NCI-H2196 treated with DMSO at 0.1 percent for 48 hours (cell line): ENCODE results near the gene PNMA8B.

Source experiments
- DNase-seq: peaks from one replicate; lab custom pipeline; 2025; ENCODE audit not compliant: unreplicated experiment; lab: John Stamatoyannopoulos, UW

Gene PNMA8B

GRCh38 chr19:46460055-46460454 lies 35.6 kb downstream of the PNMA8B start:
- DNase-seq = no peak

- DNase-seq = no peak
These were observed 38.7 kb downstream of the PNMA8B start for GRCh38 chr19:46456930-46457329.

GRCh38 chr19:46454244-46454643 lies 41.4 kb downstream of the PNMA8B start:
- no peak for DNase-seq

- no peak for DNase-seq
These were observed 42.0 kb downstream of the PNMA8B start for GRCh38 chr19:46453661-46454060.

- no peak for DNase-seq
These were observed 43.5 kb downstream of the PNMA8B start for GRCh38 chr19:46452186-46452585.

GRCh38 chr19:46451352-46451751 lies 44.3 kb downstream of the PNMA8B start:
- no peak for DNase-seq

GRCh38 chr19:46450737-46451136 lies 44.9 kb downstream of the PNMA8B start:
- no peak for DNase-seq

GRCh38 chr19:46449228-46449627 lies 46.4 kb downstream of the PNMA8B start:
- DNase-seq = no peak

GRCh38 chr19:46448601-46449000 lies 47.1 kb downstream of the PNMA8B start:
- DNase-seq = no peak

- DNase-seq = no peak
These were observed 47.8 kb downstream of the PNMA8B start for GRCh38 chr19:46447824-46448223.

GRCh38 chr19:46447006-46447405 lies 48.7 kb downstream of the PNMA8B start:
- DNase-seq = no peak

GRCh38 chr19:46446021-46446420 lies 49.6 kb downstream of the PNMA8B start:
- no peak for DNase-seq

GRCh38 chr19:46442808-46443450 lies 52.7 kb downstream of the PNMA8B start:
- no peak for DNase-seq

- no peak for DNase-seq
These were observed 53.8 kb downstream of the PNMA8B start for GRCh38 chr19:46441866-46442265.
